ENCODE results near the gene LDB3. TPM values are rescaled to one million over a fixed set of nuclear protein-coding genes. Genes with fewer than 3 reads are reported as not detected.

The LDB3 gene
- polyA plus RNA-seq, 1 experiment, result 0.83 TPM

DNA sequence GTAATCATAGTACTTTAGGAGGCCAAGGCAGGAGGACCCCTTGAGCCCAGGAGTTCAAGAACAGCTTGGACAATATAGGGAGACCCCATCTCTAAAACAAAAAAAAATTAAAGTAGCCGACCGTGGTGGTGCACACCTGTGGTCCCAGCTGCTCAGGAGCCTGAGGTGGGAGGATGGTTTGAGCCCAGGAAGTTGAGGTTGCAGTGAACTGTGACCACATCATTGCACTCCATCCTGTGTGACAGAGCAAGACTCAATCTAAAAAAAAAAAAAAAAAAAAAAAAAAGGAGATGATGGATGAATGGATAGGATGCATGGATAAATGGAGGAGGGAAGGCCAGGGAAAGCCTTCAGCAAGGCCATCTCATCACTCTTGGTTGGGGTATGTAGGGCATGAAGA, 54.7 kb downstream of the LDB3 start:
- TF ChIP-seq, protein P1, sequence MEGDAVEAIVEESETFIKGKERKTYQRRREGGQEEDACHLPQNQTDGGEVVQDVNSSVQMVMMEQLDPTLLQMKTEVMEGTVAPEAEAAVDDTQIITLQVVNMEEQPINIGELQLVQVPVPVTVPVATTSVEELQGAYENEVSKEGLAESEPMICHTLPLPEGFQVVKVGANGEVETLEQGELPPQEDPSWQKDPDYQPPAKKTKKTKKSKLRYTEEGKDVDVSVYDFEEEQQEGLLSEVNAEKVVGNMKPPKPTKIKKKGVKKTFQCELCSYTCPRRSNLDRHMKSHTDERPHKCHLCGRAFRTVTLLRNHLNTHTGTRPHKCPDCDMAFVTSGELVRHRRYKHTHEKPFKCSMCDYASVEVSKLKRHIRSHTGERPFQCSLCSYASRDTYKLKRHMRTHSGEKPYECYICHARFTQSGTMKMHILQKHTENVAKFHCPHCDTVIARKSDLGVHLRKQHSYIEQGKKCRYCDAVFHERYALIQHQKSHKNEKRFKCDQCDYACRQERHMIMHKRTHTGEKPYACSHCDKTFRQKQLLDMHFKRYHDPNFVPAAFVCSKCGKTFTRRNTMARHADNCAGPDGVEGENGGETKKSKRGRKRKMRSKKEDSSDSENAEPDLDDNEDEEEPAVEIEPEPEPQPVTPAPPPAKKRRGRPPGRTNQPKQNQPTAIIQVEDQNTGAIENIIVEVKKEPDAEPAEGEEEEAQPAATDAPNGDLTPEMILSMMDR (IDR thresholded peaks at IDR 0.05; ENCODE audit: insufficient read depth, low read depth, low read length), result no peak
- CTCF ChIA-PET, result interaction anchor here (1.0 kb wide), 1 partner anchor 11 kb away, joined by 3 read pairs; no protein-coding TSS in a partner anchor

DNA sequence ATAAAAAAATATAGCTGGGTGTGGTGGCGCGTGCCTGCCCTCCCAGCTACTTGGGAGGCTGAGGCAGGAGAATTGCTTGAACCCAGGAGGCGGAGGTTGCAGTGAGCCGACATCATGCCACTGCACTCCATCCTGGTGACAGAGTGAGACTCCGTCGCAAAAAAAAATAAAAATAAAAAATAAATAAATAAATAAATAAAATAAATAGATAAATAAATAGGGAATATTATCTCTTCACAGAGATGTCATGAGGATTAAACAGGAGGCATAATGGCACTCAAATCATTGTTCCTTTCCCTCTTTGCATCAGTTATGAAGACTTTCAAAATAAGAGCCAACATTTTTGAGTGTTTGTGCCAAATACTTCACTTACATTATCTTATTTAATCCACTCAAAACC, 56.1 kb downstream of the LDB3 start:
- Histone ChIP-seq H3K4me3 (ENCODE audit: low read depth, low read length) (no peak overlapping the region), H3K36me3 (ENCODE audit: control insufficient read depth, insufficient read depth, low read length) (no peaks in the 10 kb centered on the region), H3K27me3 (ENCODE audit: control insufficient read depth, insufficient read depth, low read length) (peaks cover 8% of the 10 kb centered on the region)
- TF ChIP-seq, protein P1 (IDR thresholded peaks at IDR 0.05; ENCODE audit: insufficient read depth, low read depth, low read length), result no peak
- ChIA-PET POLR2A (no interaction called here), CTCF (interaction anchor here (0.6 to 0.8 kb wide), 2 partner anchors 18 to 176 kb away, joined by 3 to 5 read pairs; no protein-coding TSS in a partner anchor)
- DNase-seq (ENCODE audit: low read depth), result no peak

More for the DNA sequence above, 54.7 kb downstream of the LDB3 start:
- POLR2A ChIA-PET, result no interaction called here
- Histone ChIP-seq H3K27me3 (ENCODE audit: control insufficient read depth, insufficient read depth, low read length) (peaks cover 8% of the 10 kb centered on the region), H3K4me3 (ENCODE audit: low read depth, low read length) (no peak overlapping the region), H3K36me3 (ENCODE audit: control insufficient read depth, insufficient read depth, low read length) (no peaks in the 10 kb centered on the region)
- no peak for DNase-seq (ENCODE audit: low read depth)

DNA sequence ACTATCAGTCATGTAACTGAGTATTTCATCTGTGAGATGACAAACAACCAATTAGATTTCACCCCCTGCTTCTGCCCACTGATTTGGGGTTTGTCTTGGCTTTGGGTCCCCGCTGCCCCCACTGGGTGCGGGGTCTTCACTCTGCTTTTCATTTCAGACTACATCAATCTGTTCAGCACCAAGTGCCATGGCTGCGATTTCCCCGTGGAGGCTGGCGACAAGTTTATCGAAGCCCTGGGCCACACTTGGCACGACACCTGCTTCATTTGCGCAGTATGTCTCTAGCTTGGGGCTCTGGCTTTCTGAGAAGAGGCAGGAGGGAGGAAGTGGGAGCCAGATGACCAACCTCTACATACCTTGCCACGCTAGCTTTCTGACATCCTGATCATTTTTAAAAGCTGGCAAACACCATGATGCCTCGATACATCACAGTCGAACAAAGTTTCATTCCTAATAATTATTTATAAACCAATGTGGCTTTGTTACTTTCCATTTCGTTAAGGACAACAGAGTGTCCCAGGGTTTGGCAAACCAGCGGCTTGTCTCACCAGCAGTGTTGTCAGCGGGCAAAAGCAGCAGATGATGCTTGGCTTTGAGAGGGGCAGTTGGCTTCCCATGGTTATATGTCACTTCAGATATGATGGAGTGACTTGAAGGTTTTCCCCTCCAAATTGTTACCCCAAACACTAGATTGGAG, 57.8 kb downstream of the LDB3 start:
- no peak overlapping the region for H3K4me3 ChIP-seq (ENCODE audit: low read depth, low read length)
- CTCF ChIA-PET, result interaction anchor here (1.0 kb wide), 1 partner anchor 14 kb away, joined by 3 read pairs; no protein-coding TSS in a partner anchor
- TF ChIP-seq, protein P1 (IDR thresholded peaks at IDR 0.05; ENCODE audit: insufficient read depth, low read depth, low read length), result no peak
- POLR2A ChIA-PET, result no interaction called here
- no peak for DNase-seq (ENCODE audit: low read depth)
- H3K36me3 ChIP-seq (ENCODE audit: control insufficient read depth, insufficient read depth, low read length), result no peaks in the 10 kb centered on the region
- peaks cover 8% of the 10 kb centered on the region for H3K27me3 ChIP-seq (ENCODE audit: control insufficient read depth, insufficient read depth, low read length)

DNA sequence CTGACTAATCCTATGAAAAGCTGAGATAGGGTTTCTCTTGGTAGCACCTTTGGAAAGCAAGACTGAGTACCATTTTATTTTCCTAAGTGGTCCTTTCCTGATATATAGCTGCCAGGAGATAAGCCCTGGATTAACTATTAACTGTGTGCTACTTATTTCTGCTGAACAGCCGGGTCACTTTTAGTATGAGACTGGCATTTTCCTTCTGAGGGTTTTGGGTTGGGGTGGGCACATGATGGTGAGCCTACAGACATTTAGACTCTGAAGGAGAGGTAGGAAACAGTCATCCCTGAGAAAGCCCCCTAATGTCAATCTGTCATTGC, 58.3 kb downstream of the LDB3 start:
- TF ChIP-seq, protein P1 (IDR thresholded peaks at IDR 0.05; ENCODE audit: insufficient read depth, low read depth, low read length), result no peak
- Histone ChIP-seq H3K36me3 (ENCODE audit: control insufficient read depth, insufficient read depth, low read length) (no peaks in the 10 kb centered on the region), H3K27me3 (ENCODE audit: control insufficient read depth, insufficient read depth, low read length) (peaks cover 4% of the 10 kb centered on the region), H3K4me3 (ENCODE audit: low read depth, low read length) (no peak overlapping the region)
- ChIA-PET POLR2A (no interaction called here), CTCF (interaction anchor here (1.0 kb wide), 1 partner anchor 15 kb away, joined by 3 read pairs; no protein-coding TSS in a partner anchor)
- DNase-seq (ENCODE audit: low read depth), result no peak

DNA sequence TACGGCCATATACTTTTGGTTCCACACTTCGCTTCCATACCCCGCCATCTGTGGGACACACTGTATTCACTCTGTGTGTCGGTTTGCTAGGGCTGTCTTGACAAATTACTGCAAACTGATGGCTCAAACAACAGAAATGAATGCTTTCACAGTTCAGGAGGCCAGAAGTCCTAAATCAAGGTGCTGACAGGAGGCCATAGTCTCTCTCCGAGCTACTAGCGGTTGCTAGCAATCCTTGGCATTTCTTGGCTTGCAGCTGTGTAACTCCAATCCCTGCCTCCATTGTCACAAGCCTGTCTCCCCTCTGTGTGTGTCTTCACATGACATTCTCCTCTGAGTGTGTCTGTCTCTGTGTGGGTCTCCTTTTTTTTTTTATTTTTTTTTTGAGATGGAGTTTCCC, 59.2 kb downstream of the LDB3 start:
- TF ChIP-seq, protein P1 (IDR thresholded peaks at IDR 0.05; ENCODE audit: insufficient read depth, low read depth, low read length), result no peak
- POLR2A ChIA-PET, result no interaction called here
- DNase-seq (ENCODE audit: low read depth), result no peak
- Histone ChIP-seq H3K4me3 (ENCODE audit: low read depth, low read length) (no peak overlapping the region), H3K36me3 (ENCODE audit: control insufficient read depth, insufficient read depth, low read length) (no peaks in the 10 kb centered on the region), H3K27me3 (ENCODE audit: control insufficient read depth, insufficient read depth, low read length) (peaks cover 4% of the 10 kb centered on the region)
- CTCF ChIA-PET, result interaction anchor here (0.7 to 1.0 kb wide), 2 partner anchors 15 to 96 kb away, joined by 3 read pairs; no protein-coding TSS in a partner anchor

Data from BJ (cell line).